Gastrocnemius medialis (tissue), 4 donors: Measurements from ENCODE around the gene PLEKHA1. TPM values are rescaled to one million over a fixed set of nuclear protein-coding genes. Genes with fewer than 3 reads are reported as not detected.

Experiments
- ATAC-seq, 2 donors: fragments of 150-250 bp; one replicate each; pipeline ENCODE4 v1.9.1; 2016
- DNase-seq, 2 donors: peaks; one replicate each; pipeline ENCODE4 v3.0.0-alpha.2; 2019
- H3K27ac ChIP-seq, 4 donors: fragments of 200-600 bp; sonication (generic); 1 replicate in 1 of 4; 2 replicates in 3 of 4; pipeline ENCODE4 v1.5.1; 2016 to 2018; ENCODE audit warnings: mild to moderate bottlenecking in 2 of 4, moderate library complexity in 1 of 4
- H3K27me3 ChIP-seq, 3 donors: fragments of 200-600 bp; sonication (generic) in 2 of 3; 1 replicate in 1 of 3; 2 replicates in 2 of 3; pipeline versions ENCODE4 v1.5.1 to v1.6.0; 2016 to 2019; ENCODE audit warnings: mild to moderate bottlenecking in 1 of 3, moderate library complexity in 1 of 3
- H3K36me3 ChIP-seq, 2 donors: fragments of 200-600 bp; sonication (generic) in 1 of 2; one replicate each; pipeline ENCODE4 v1.5.1; 2017 to 2018
- H3K4me1 ChIP-seq, 2 donors: fragments of 200-600 bp; sonication (generic) in 1 of 2; one replicate each; pipeline ENCODE4 v1.5.1; 2016 to 2017; ENCODE audit warnings: mild to moderate bottlenecking in 2 of 2
- H3K4me3 ChIP-seq, 4 donors: fragments of 200-600 bp; sonication (generic) in 3 of 4; 1 replicate in 1 of 4; 2 replicates in 3 of 4; pipeline ENCODE4 v1.5.1; 2016 to 2019; ENCODE audit warnings: mild to moderate bottlenecking in 2 of 4
- H3K9me3 ChIP-seq, 3 donors: fragments of 200-600 bp; sonication (generic) in 2 of 3; 1 replicate in 1 of 3; 2 replicates in 2 of 3; pipeline ENCODE4 v1.5.1; 2016 to 2019
- POLR2A ChIP-seq, 2 donors: fragments of 450-650 bp; IDR thresholded peaks; one replicate each; pipeline ENCODE4 v1.6.1; 2017; ENCODE audit warnings: antibody characterized with exemption in 2 of 2, mild to moderate bottlenecking in 2 of 2, moderate library complexity in 2 of 2
- in situ Hi-C, 4 donors: fragments of 200-750 bp; cut with MboI; loops; one replicate each; pipeline versions ENCODE4 v1.15.0 to v1.8.0; 2017; ENCODE audit warnings: low sequenced_read_pairs in 4 of 4
- intact Hi-C: fragments of 100-400 bp; cut with DNase I; formaldehyde crosslinking; loops from one replicate; pipeline ENCODE4 v1.15.1; 2023; ENCODE audit warnings: low total_unique reads
- total RNA-seq, 4 donors: library from RNA; depleted of rRNA; stranded (reverse); fragments of >200 nt; gene quantifications; one replicate each; pipeline versions ENCODE4 v1.1.0 to v1.2.3, GENCODE V29; 2016
- TF ChIP-seq, protein P1 (sequence below), 5 experiments: fragments of 450-650 bp in 3 of 5; fragments of 200-600 bp in 2 of 5; sonication (generic) in 2 of 5; IDR thresholded peaks in 4 of 5; conservative IDR thresholded peaks in 1 of 5; 1 replicate in 4 of 5; 2 replicates in 1 of 5; pipeline ENCODE4 v1.5.1; 2016 to 2019; ENCODE audit warnings: antibody characterized with exemption in 5 of 5, mild to moderate bottlenecking in 3 of 5, moderate library complexity in 3 of 5

Gene PLEKHA1
- total RNA-seq, 4 donors from 2014 or later = 33.7 to 54.0 (median 37.8) TPM

DNA sequence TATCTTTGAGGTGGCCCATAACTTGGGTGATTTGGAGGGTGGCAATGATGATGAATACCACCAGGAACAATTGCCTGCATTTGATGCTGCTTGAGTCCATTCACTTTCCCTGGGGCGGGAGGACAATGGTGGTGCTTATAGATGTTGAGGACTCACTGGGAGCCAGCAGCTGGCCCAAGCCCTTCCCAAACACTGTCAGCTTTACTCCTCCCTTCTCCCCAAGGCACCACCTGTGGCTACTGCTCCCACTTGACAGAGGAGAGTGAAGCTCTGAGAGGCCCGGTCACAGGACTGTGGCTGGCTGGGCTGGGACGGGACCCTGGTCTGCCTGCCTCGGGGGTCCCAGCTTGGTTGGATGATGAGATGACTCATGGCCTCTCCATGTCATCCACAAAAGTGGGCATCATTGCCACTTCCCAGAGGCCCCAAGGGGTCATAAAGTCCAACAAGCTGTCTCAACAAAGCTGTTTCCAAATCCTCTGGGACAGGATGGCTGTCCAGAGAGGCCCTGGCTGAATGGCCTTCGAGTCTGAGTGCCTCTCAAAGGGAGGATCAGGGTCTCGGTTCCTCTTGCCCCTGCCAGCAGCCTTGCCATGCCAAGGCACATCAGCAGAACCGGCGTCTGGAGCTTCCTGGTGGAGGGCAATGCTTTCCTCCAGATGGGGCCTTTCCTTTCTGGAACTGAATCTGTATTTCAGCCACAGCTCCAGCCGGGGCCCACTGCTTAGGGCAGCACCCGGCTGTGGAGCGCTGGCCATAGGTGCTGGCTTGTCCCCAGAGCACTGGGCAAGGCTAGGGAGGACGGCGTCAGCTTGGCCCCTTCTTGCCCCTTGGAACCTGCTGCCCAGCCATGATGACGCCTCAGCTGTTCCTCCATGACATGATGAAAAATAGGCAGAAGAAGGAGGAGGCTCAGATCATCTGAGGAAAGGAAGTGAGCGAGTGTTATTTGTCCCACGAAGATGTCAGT, 47.0 kb upstream of the PLEKHA1 start:
- DNase-seq (no peak), ATAC-seq (no peak)
- in situ Hi-C loops (no loop called here), intact Hi-C loops (no loop called here)
- Histone ChIP-seq H3K4me1 (no peaks in the 10 kb centered on the region), H3K27ac (no peak overlapping the region), H3K27me3 (no peaks in the 10 kb centered on the region), H3K9me3 (no peaks in the 10 kb centered on the region), H3K36me3 (no peaks in the 10 kb centered on the region), H3K4me3 (no peak overlapping the region)
- TF ChIP-seq, protein P1, sequence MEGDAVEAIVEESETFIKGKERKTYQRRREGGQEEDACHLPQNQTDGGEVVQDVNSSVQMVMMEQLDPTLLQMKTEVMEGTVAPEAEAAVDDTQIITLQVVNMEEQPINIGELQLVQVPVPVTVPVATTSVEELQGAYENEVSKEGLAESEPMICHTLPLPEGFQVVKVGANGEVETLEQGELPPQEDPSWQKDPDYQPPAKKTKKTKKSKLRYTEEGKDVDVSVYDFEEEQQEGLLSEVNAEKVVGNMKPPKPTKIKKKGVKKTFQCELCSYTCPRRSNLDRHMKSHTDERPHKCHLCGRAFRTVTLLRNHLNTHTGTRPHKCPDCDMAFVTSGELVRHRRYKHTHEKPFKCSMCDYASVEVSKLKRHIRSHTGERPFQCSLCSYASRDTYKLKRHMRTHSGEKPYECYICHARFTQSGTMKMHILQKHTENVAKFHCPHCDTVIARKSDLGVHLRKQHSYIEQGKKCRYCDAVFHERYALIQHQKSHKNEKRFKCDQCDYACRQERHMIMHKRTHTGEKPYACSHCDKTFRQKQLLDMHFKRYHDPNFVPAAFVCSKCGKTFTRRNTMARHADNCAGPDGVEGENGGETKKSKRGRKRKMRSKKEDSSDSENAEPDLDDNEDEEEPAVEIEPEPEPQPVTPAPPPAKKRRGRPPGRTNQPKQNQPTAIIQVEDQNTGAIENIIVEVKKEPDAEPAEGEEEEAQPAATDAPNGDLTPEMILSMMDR (IDR thresholded peaks at IDR 0.05 in 4 of 5, conservative IDR thresholded peaks at IDR 0.05 in 1 of 5) = no peak
- TF ChIP-seq POLR2A (IDR thresholded peaks at IDR 0.05) = no peak

DNA sequence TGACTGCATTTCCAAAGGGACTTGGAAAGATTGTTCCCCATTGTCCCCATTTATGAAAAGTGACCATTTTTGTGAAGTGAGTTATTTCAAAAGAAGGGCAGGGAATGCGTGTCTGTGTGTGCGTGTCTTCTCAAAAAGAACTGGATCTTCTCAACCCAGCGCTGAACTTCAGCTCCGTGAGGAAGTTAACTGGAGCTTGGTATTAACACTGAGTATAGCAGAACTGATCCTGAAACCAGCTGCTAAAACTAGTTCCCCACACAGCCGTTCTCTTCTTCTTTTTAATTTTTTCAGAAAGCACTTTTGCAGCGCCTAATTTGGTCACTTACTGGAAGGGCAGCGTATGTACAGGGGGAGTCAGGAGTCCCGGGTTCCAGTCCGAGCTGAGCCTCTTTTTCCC, 45.8 kb upstream of the PLEKHA1 start:
- no peak for ATAC-seq
- no peak for DNase-seq
- H3K4me3 ChIP-seq = no peak overlapping the region
- intact Hi-C loops = no loop called here
- H3K36me3 ChIP-seq = no peaks in the 10 kb centered on the region
- no peaks in the 10 kb centered on the region for H3K9me3 ChIP-seq
- no peak for TF ChIP-seq POLR2A (IDR thresholded peaks at IDR 0.05)
- TF ChIP-seq, protein P1 (IDR thresholded peaks at IDR 0.05 in 4 of 5, conservative IDR thresholded peaks at IDR 0.05 in 1 of 5) = no peak
- in situ Hi-C loops = no loop called here
- no peak overlapping the region for H3K27ac ChIP-seq
- H3K4me1 ChIP-seq = no peaks in the 10 kb centered on the region
- no peaks in the 10 kb centered on the region for H3K27me3 ChIP-seq

DNA sequence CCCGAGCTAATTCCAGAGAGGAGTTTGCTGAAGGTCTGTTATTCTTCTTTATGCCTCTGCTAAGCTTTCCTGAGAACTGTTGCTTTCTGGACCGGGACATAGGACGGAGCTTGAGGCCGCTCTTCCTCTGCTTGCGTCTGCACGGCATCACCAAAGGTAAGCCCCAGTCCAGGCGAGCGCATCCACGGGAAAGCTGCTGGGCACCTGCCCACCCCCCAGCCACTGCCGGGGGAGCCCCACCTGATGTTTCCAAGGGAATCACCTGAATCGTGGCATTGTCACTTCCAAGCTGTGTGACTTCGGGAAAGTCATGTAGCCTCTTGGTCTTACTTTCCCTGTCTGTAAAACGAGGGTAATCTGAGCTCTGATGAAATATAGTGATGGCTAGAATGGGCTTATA, 45.1 kb upstream of the PLEKHA1 start:
- Histone ChIP-seq H3K4me1 (no peaks in the 10 kb centered on the region), H3K9me3 (no peaks in the 10 kb centered on the region), H3K27me3 (no peaks in the 10 kb centered on the region), H3K27ac (no peak overlapping the region), H3K36me3 (no peaks in the 10 kb centered on the region), H3K4me3 (no peak overlapping the region)
- intact Hi-C loops = no loop called here
- ATAC-seq (no peak), DNase-seq (no peak)
- TF ChIP-seq, protein P1 (IDR thresholded peaks at IDR 0.05 in 4 of 5, conservative IDR thresholded peaks at IDR 0.05 in 1 of 5) = no peak
- no peak for TF ChIP-seq POLR2A (IDR thresholded peaks at IDR 0.05)
- in situ Hi-C loops = no loop called here

DNA sequence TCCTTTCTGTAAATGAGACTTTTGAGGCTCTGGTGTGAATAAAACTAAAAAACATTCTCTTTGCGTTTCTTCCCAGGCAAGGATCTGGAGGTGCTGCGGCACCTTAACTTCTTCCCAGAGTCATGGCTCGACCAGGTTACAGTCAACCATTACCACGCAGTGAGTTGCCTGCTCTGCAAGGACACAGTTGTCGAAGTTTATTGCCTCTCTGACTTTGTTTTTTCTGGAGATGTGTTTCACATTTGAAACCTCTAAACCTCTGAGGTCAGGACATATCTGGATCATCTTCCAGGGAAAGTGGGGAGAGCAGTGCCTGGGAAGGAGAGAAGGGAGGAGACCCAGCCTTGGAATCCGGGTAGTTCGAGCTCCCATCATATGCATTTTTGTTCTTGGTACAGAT, 43.4 kb upstream of the PLEKHA1 start:
- DNase-seq (no peak), ATAC-seq (no peak)
- Histone ChIP-seq H3K4me1 (no peaks in the 10 kb centered on the region), H3K27ac (no peak overlapping the region), H3K4me3 (no peak overlapping the region), H3K36me3 (no peaks in the 10 kb centered on the region), H3K9me3 (no peaks in the 10 kb centered on the region), H3K27me3 (no peaks in the 10 kb centered on the region)
- in situ Hi-C loops (no loop called here), intact Hi-C loops (no loop called here)
- no peak for TF ChIP-seq POLR2A (IDR thresholded peaks at IDR 0.05)
- TF ChIP-seq, protein P1 (IDR thresholded peaks at IDR 0.05 in 4 of 5, conservative IDR thresholded peaks at IDR 0.05 in 1 of 5) = no peak
